GM23338 (cell line): ENCODE data around the gene PHLPP2. TPM values are rescaled to one million over a fixed set of nuclear protein-coding genes. Genes with fewer than 3 reads are reported as not detected.

Experiments
- ATAC-seq: fragments of 200-7000 bp; cut with Tn5 transposase; 3 replicates; pipeline ENCODE4 v1.9.1; 2020
- DNase-seq: peaks from one replicate; pipeline ENCODE4 v3.0.0-alpha.2; 2015; ENCODE audit warnings: low spot score
- H2AFZ ChIP-seq: fragments of 200-600 bp; sonication (generic); 2 replicates; pipeline ENCODE4 v1.8.0; 2016; ENCODE audit warnings: antibody characterized with exemption, mild to moderate bottlenecking, moderate library complexity
- H3F3A ChIP-seq: fragments of 200-600 bp; sonication (generic); replicated peaks from 2 replicates; pipeline ENCODE4 v1.8.0; 2017; ENCODE audit warnings: antibody characterized with exemption, mixed run types, low read depth
- H3K27ac ChIP-seq: fragments of 200-600 bp; sonication (generic); 2 replicates; pipeline ENCODE4 v1.6.1; 2016; ENCODE audit warnings: low read depth
- H3K27me3 ChIP-seq: fragments of 200-600 bp; sonication (generic); 2 replicates; pipeline ENCODE4 v1.8.0; 2016; ENCODE audit warnings: mild to moderate bottlenecking, mixed run types, moderate library complexity; ENCODE audit not compliant: insufficient read depth
- H3K36me3 ChIP-seq: fragments of 200-600 bp; sonication (generic); 2 replicates; pipeline ENCODE4 v1.8.0; 2016; ENCODE audit warnings: mild to moderate bottlenecking; ENCODE audit not compliant: insufficient read depth
- H3K4me1 ChIP-seq: fragments of 200-600 bp; sonication (generic); 2 replicates; pipeline ENCODE4 v1.8.0; 2016; ENCODE audit warnings: mild to moderate bottlenecking, moderate library complexity; ENCODE audit not compliant: insufficient read depth
- H3K4me2 ChIP-seq: fragments of 200-600 bp; sonication (generic); 2 replicates; pipeline ENCODE4 v1.7.1; 2017; ENCODE audit warnings: mixed run types
- H3K4me3 ChIP-seq: fragments of 200-600 bp; sonication (generic); 2 replicates; pipeline ENCODE4 v1.6.1; 2016; ENCODE audit warnings: mixed run types
- H3K79me2 ChIP-seq: fragments of 200-600 bp; sonication (generic); replicated peaks from 2 replicates; pipeline ENCODE4 v1.8.0; 2017; ENCODE audit warnings: mild to moderate bottlenecking; ENCODE audit not compliant: insufficient read depth
- H3K9me2 ChIP-seq: fragments of 200-600 bp; sonication (generic); 2 replicates; pipeline ENCODE4 v1.8.0; 2017; ENCODE audit not compliant: insufficient read depth
- H4K20me1 ChIP-seq: fragments of 200-600 bp; sonication (generic); replicated peaks from 2 replicates; pipeline ENCODE4 v1.8.0; 2017; ENCODE audit warnings: mild to moderate bottlenecking; ENCODE audit not compliant: insufficient read depth
- H3K27ac Mint-ChIP-seq: 2 replicates; pipeline ENCODE4 v1.8.0; 2020; ENCODE audit warnings: inconsistent platforms, mild to moderate bottlenecking, moderate library complexity, mixed read lengths
- H3K27me3 Mint-ChIP-seq: 3 replicates; pipeline ENCODE4 v1.8.0; 2022; ENCODE audit warnings: low read depth, mild to moderate bottlenecking, moderate library complexity, mixed read lengths, inconsistent platforms; ENCODE audit not compliant: insufficient read depth, poor library complexity
- H3K36me3 Mint-ChIP-seq: 3 replicates; pipeline ENCODE4 v1.8.0; 2021; ENCODE audit warnings: low read depth, mild to moderate bottlenecking, inconsistent platforms, moderate library complexity, mixed read lengths
- H3K4me1 Mint-ChIP-seq: 3 replicates; pipeline ENCODE4 v1.8.0; 2020; ENCODE audit warnings: mild to moderate bottlenecking, inconsistent platforms, mixed read lengths
- H3K4me3 Mint-ChIP-seq: 3 replicates; pipeline ENCODE4 v1.8.0; 2021; ENCODE audit warnings: moderate library complexity, mild to moderate bottlenecking, inconsistent platforms, mixed read lengths
- H3K9me3 Mint-ChIP-seq: 3 replicates; pipeline ENCODE4 v1.8.0; 2020; ENCODE audit warnings: moderate library complexity, mild to moderate bottlenecking, inconsistent platforms, mixed read lengths
- CREB1 ChIP-seq: fragments of 250-450 bp; sonication (Bioruptor Pico); IDR thresholded peaks from 2 replicates; pipeline ENCODE4 v1.5.0; 2020; ENCODE audit warnings: low read depth, mild to moderate bottlenecking, moderate library complexity
- EZH2 ChIP-seq: fragments of 200-600 bp; sonication (generic); IDR thresholded peaks from one replicate; pipeline ENCODE4 v1.8.0; 2017; ENCODE audit warnings: antibody characterized with exemption, mild to moderate bottlenecking, low read depth; ENCODE audit not compliant: unreplicated experiment
- EZH2phosphoT487 ChIP-seq: fragments of 200-600 bp; sonication (generic); IDR thresholded peaks from one replicate; pipeline ENCODE4 v1.8.1; 2018; ENCODE audit warnings: antibody characterized with exemption; ENCODE audit not compliant: unreplicated experiment
- JUNB ChIP-seq: IDR thresholded peaks from one replicate; pipeline ENCODE4 v1.6.1; 2016; ENCODE audit warnings: antibody characterized with exemption; ENCODE audit not compliant: unreplicated experiment
- NANOG ChIP-seq: IDR thresholded peaks from 2 replicates; pipeline ENCODE4 v1.6.1; 2016; ENCODE audit warnings: antibody characterized with exemption, borderline replicate concordance
- POLR2AphosphoS5 ChIP-seq: IDR thresholded peaks from 2 replicates; pipeline ENCODE4 v1.6.1; 2016; ENCODE audit warnings: antibody characterized with exemption, low read depth
- STAT1 ChIP-seq: IDR thresholded peaks from one replicate; pipeline ENCODE4 v1.6.1; 2016; ENCODE audit warnings: antibody characterized with exemption; ENCODE audit not compliant: unreplicated experiment
- ZNF114 ChIP-seq: fragments of 250-450 bp; sonication (Bioruptor Pico); IDR thresholded peaks from 2 replicates; pipeline ENCODE4 v1.5.0; 2020; ENCODE audit warnings: mild to moderate bottlenecking, moderate library complexity
- ZNF331 ChIP-seq: fragments of 250-450 bp; sonication (Bioruptor Pico); IDR thresholded peaks from 2 replicates; pipeline ENCODE4 v1.5.0; 2020; ENCODE audit warnings: low read depth, mild to moderate bottlenecking, moderate library complexity
- polyA plus RNA-seq: library from polyadenylated mRNA; unstranded; fragments of >200 nt; fragmentation: Nextera tagmentation; extraction: Ambion mirVana; gene quantifications from 2 replicates; pipeline ENCODE4 v1.2.1, GENCODE V29; 2016
- total RNA-seq: library from RNA; depleted of rRNA; stranded (reverse); fragments of >200 nt; shearing (Covaris generic); gene quantifications from 2 replicates; pipeline ENCODE4 v1.2.3, GENCODE V29; 2014
- TF ChIP-seq, protein P1 (sequence below): IDR thresholded peaks from one replicate; pipeline ENCODE4 v1.6.1; 2018; ENCODE audit warnings: antibody characterized with exemption; ENCODE audit not compliant: unreplicated experiment
- TF ChIP-seq, protein P2 (sequence below): IDR thresholded peaks from 2 replicates; pipeline ENCODE4 v1.6.1; 2016; ENCODE audit warnings: antibody characterized with exemption
- TF ChIP-seq, protein P3 (sequence below): fragments of 250-450 bp; sonication (Bioruptor Pico); IDR thresholded peaks from 2 replicates; pipeline ENCODE4 v1.5.0; 2020; ENCODE audit warnings: mild to moderate bottlenecking, moderate library complexity
- TF ChIP-seq, protein P4 (sequence below), 2 experiments: fragments of 200-600 bp in 1 of 2; sonication (generic) in 1 of 2; conservative IDR thresholded peaks; 2 replicates each; pipeline versions ENCODE4 v1.5.1 to v1.6.1; 2016 to 2017; ENCODE audit warnings: antibody characterized with exemption in 2 of 2, low read depth in 2 of 2, mild to moderate bottlenecking in 2 of 2, moderate library complexity in 1 of 2

The PHLPP2 gene
- total and polyA plus RNA-seq, 2 experiments from 2014 or later, result 4.2 to 20.5 TPM

DNA sequence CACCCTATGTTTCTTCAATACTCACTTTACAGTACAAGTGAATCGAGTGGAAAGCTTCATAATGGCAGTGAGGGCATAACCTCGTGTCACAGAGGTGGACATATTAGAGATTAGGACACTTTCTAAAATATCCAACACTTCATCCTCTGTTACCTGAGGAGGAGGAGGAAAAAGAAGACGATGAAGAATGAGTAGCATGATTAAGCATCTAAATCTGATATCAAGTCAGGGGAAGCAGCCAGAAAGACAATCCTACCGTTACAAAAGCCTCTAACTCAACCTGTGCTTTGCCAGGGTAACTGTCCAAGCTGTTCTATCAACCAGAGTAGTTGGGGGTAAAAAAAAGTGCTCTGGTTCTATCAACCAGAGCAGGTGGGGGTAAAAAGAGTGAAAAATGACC, 23.7 kb upstream of the PHLPP2 start:
- Histone ChIP-seq H3F3A (peaks cover 9% of the 10 kb centered on the region), H3K36me3 (peaks cover 17% of the 10 kb centered on the region), H3K27me3 (no peaks in the 10 kb centered on the region), H3K9me2 (no peaks in the 10 kb centered on the region), H3K4me3 (no peak overlapping the region), H3K4me2 (no peak overlapping the region), H3K27ac (peak overlapping the region; percentile 20; the same call in 1 of the 2 replicates), H4K20me1 (no peaks in the 10 kb centered on the region; the same call in 1 of the 2 replicates), H3K79me2 (no peaks in the 10 kb centered on the region), H2AFZ (no peak overlapping the region), H3K4me1 (no peaks in the 10 kb centered on the region)
- ATAC-seq, result no peak
- H3K4me1 Mint-ChIP-seq, result no peaks in the 10 kb centered on the region
- H3K36me3 Mint-ChIP-seq, result peaks cover 47% of the 10 kb centered on the region
- H3K9me3 Mint-ChIP-seq, result no peaks in the 10 kb centered on the region
- peaks cover 2% of the 10 kb centered on the region for H3K27me3 Mint-ChIP-seq
- H3K27ac Mint-ChIP-seq, result no peak overlapping the region
- no peak for DNase-seq
- TF ChIP-seq JUNB (no peak), EZH2 (no peak), POLR2AphosphoS5 (no peak), EZH2phosphoT487 (no peak), NANOG (no peak), STAT1 (no peak), ZNF331 (no peak), ZNF114 (CRISPR knock-in tag) (no peak), CREB1 (no peak)
- TF ChIP-seq, protein P1, sequence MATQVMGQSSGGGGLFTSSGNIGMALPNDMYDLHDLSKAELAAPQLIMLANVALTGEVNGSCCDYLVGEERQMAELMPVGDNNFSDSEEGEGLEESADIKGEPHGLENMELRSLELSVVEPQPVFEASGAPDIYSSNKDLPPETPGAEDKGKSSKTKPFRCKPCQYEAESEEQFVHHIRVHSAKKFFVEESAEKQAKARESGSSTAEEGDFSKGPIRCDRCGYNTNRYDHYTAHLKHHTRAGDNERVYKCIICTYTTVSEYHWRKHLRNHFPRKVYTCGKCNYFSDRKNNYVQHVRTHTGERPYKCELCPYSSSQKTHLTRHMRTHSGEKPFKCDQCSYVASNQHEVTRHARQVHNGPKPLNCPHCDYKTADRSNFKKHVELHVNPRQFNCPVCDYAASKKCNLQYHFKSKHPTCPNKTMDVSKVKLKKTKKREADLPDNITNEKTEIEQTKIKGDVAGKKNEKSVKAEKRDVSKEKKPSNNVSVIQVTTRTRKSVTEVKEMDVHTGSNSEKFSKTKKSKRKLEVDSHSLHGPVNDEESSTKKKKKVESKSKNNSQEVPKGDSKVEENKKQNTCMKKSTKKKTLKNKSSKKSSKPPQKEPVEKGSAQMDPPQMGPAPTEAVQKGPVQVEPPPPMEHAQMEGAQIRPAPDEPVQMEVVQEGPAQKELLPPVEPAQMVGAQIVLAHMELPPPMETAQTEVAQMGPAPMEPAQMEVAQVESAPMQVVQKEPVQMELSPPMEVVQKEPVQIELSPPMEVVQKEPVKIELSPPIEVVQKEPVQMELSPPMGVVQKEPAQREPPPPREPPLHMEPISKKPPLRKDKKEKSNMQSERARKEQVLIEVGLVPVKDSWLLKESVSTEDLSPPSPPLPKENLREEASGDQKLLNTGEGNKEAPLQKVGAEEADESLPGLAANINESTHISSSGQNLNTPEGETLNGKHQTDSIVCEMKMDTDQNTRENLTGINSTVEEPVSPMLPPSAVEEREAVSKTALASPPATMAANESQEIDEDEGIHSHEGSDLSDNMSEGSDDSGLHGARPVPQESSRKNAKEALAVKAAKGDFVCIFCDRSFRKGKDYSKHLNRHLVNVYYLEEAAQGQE, result no peak
- TF ChIP-seq, protein P2, sequence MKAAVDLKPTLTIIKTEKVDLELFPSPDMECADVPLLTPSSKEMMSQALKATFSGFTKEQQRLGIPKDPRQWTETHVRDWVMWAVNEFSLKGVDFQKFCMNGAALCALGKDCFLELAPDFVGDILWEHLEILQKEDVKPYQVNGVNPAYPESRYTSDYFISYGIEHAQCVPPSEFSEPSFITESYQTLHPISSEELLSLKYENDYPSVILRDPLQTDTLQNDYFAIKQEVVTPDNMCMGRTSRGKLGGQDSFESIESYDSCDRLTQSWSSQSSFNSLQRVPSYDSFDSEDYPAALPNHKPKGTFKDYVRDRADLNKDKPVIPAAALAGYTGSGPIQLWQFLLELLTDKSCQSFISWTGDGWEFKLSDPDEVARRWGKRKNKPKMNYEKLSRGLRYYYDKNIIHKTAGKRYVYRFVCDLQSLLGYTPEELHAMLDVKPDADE, result no peak
- TF ChIP-seq, protein P3, sequence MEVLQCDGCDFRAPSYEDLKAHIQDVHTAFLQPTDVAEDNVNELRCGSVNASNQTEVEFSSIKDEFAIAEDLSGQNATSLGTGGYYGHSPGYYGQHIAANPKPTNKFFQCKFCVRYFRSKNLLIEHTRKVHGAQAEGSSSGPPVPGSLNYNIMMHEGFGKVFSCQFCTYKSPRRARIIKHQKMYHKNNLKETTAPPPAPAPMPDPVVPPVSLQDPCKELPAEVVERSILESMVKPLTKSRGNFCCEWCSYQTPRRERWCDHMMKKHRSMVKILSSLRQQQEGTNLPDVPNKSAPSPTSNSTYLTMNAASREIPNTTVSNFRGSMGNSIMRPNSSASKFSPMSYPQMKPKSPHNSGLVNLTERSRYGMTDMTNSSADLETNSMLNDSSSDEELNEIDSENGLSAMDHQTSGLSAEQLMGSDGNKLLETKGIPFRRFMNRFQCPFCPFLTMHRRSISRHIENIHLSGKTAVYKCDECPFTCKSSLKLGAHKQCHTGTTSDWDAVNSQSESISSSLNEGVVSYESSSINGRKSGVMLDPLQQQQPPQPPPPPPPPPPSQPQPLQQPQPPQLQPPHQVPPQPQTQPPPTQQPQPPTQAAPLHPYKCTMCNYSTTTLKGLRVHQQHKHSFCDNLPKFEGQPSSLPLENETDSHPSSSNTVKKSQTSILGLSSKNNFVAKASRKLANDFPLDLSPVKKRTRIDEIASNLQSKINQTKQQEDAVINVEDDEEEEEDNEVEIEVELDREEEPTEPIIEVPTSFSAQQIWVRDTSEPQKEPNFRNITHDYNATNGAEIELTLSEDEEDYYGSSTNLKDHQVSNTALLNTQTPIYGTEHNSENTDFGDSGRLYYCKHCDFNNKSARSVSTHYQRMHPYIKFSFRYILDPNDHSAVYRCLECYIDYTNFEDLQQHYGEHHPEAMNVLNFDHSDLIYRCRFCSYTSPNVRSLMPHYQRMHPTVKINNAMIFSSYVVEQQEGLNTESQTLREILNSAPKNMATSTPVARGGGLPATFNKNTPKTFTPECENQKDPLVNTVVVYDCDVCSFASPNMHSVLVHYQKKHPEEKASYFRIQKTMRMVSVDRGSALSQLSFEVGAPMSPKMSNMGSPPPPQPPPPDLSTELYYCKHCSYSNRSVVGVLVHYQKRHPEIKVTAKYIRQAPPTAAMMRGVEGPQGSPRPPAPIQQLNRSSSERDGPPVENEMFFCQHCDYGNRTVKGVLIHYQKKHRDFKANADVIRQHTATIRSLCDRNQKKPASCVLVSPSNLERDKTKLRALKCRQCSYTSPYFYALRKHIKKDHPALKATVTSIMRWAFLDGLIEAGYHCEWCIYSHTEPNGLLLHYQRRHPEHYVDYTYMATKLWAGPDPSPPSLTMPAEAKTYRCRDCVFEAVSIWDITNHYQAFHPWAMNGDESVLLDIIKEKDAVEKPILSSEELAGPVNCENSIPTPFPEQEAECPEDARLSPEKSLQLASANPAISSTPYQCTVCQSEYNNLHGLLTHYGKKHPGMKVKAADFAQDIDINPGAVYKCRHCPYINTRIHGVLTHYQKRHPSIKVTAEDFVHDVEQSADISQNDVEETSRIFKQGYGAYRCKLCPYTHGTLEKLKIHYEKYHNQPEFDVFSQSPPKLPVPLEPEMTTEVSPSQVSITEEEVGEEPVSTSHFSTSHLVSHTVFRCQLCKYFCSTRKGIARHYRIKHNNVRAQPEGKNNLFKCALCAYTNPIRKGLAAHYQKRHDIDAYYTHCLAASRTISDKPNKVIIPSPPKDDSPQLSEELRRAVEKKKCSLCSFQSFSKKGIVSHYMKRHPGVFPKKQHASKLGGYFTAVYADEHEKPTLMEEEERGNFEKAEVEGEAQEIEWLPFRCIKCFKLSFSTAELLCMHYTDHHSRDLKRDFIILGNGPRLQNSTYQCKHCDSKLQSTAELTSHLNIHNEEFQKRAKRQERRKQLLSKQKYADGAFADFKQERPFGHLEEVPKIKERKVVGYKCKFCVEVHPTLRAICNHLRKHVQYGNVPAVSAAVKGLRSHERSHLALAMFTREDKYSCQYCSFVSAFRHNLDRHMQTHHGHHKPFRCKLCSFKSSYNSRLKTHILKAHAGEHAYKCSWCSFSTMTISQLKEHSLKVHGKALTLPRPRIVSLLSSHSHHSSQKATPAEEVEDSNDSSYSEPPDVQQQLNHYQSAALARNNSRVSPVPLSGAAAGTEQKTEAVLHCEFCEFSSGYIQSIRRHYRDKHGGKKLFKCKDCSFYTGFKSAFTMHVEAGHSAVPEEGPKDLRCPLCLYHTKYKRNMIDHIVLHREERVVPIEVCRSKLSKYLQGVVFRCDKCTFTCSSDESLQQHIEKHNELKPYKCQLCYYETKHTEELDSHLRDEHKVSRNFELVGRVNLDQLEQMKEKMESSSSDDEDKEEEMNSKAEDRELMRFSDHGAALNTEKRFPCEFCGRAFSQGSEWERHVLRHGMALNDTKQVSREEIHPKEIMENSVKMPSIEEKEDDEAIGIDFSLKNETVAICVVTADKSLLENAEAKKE, result no peak
- TF ChIP-seq, protein P4, sequence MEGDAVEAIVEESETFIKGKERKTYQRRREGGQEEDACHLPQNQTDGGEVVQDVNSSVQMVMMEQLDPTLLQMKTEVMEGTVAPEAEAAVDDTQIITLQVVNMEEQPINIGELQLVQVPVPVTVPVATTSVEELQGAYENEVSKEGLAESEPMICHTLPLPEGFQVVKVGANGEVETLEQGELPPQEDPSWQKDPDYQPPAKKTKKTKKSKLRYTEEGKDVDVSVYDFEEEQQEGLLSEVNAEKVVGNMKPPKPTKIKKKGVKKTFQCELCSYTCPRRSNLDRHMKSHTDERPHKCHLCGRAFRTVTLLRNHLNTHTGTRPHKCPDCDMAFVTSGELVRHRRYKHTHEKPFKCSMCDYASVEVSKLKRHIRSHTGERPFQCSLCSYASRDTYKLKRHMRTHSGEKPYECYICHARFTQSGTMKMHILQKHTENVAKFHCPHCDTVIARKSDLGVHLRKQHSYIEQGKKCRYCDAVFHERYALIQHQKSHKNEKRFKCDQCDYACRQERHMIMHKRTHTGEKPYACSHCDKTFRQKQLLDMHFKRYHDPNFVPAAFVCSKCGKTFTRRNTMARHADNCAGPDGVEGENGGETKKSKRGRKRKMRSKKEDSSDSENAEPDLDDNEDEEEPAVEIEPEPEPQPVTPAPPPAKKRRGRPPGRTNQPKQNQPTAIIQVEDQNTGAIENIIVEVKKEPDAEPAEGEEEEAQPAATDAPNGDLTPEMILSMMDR (conservative IDR thresholded peaks at IDR 0.05; ENCODE audit: low read depth in 2 of 2), result no peak
- H3K4me3 Mint-ChIP-seq, result no peak overlapping the region
